ENCODE results near the gene PPP1R2. TPM values are rescaled to one million over a fixed set of nuclear protein-coding genes. Genes with fewer than 3 reads are reported as not detected.
"Not testable (repeated sequence)": the region's sequence is repeated elsewhere in the genome, so short reads cannot be mapped to it uniquely, and the experiment has no call there.

Gene PPP1R2
- polyA plus RNA-seq (ENCODE audit: insufficient read length in 4 of 4) = 10 to 100 TPM; 50.5 to 75.4 (median 57.9) TPM

DNA sequence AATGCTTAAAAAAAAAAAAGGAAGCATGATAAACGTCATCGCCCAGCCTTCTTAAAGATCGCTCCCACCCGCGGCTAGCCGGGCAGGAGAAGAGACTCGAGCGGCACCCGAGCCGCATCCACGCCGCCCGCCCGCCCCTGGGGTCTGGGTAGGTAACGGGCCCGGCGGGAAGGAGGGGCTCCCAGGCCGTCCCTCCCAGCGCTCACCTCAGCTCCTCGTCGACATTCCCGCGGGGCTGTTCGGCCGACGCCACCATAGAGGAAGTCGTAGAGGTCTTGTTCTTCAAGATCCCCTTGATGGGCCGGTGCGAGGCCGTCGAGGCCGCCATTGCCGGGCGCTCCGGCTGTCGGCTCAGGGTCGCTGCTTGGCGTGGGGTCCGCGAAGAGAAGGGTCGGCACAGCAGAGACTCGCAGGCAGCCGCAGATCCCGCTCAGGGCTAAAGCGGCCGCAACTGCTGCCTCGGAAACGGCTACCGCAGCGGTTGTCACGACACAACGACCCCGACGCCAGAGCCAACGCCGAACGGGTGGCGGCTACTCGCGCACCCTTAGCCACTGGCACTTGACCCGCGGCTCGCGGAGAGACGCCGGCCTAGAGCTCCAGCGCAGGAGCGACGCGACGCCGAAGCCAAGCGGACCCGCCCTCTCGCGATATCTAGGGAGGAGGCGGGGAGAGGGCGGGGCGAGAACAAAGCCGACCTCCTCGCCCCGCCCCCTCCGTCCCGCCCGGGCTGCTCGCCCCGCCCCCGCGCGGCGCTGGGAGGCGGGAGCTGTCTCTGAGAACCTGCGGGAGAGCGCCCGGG is at the start of gene PPP1R2:
Gene PPP1R2 (minus strand): TSS at position 628 of the 802 bp plus-strand sequence. CDS start 300 bp downstream, at position 328.
- DNase-seq (ENCODE audit: low read depth in 4 of 4, low spot score in 3 of 4) = peak; percentile 84 to 91 (median 88)

DNA sequence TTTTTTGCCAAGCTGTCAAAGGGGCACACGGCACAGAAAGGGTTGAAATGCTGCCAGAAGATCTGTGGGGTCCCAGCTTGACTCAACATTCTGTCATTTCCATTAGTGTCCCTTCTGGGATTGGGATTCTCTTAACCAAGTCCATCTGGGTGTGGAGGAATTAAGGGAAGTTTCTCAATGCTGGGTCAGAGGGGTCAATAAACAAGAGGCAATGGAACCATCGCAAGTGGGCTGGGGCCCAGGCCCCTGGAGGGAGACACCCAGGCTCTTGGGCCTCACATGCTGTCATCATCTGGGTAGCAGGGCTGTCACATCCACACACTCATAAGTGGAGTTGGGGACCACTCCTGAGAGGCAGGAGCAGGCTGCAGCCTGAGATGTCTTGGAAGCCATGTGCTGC is 48.7 kb upstream of the PPP1R2 start:
- DNase-seq (ENCODE audit: low read depth in 4 of 4, low spot score in 3 of 4) = no peak

DNA sequence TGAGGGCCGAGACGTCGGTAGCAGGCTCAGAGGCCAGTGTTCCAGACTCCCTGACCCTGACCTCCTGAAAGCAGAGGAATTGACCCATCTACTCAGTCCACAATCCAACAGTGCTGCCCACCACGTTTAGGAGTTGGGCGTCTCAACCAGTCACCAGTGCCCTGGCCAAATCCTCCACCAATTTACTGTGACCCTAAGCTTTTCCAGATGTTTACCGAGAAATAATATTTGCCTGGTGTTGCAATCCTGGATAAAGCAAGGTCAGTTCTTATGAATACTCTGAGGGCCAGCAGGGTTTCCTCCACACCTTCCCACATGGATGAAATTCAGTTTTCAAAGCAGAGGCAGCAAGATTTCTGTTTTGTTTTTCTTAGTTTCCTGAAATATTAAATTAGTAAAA is 48.1 kb upstream of the PPP1R2 start:
- DNase-seq (ENCODE audit: low read depth in 4 of 4, low spot score in 3 of 4) = no peak

DNA sequence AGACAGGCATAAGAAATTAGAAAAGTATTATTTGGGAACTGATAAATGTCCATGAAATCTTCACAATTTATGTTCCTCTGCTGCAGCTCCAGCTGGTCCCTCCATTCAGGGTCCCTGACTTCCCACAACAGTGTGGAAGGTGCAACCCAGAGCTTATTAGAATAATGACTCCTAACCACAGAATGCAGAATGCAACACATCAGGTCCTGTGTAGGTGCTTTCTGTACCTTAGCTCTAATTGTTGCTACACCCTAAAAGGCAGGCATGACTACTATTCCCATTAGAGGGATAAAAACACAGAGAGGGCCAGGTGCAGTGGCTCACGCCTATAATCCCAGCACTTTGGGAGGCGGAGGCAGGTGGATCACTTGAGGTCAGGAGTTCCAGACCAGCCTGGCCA is 47.3 kb upstream of the PPP1R2 start:
- DNase-seq (ENCODE audit: low read depth in 4 of 4, low spot score in 3 of 4) = not testable (repeated sequence)

DNA sequence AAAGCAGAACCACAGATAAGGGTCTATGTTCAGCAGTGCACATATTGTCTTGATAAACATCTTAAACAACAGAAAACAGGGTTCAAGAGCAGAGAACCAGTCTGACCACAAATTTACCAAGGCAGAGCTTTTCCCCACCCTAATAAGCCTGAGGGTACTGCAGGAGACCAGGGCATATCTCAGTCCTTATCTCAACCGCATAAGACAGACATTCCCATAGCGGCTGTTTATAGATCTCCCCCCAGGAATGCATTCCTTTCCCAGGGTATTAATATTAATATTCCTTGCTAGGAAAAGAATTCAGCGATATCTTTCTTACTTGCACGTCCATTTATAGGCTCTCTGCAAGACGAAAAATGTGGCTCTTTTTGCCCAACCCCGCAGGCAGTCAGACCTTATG is 46.7 kb upstream of the PPP1R2 start:
- DNase-seq (ENCODE audit: low read depth in 4 of 4, low spot score in 3 of 4) = not testable (repeated sequence)

DNA sequence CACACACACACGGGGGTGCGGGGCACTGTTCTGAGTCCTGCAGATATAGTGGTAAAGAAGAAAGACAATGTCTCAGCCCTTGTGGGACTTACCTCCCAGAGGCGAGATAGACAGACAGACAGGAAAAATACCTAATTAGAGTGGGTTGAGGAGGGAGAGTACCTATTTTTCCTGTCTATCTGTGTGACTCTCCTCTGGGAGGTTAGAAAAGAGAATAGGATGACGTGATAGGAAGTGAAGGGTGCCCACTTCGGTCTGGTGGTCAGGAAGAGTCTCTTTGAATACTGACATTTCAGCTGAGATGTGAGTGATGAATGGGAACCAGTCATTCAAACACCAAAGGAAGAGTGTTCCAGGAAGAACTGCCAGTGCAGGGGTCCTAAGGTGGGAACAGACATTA is 44.7 kb upstream of the PPP1R2 start:
- no peak for DNase-seq (ENCODE audit: low read depth in 4 of 4, low spot score in 3 of 4)

DNA sequence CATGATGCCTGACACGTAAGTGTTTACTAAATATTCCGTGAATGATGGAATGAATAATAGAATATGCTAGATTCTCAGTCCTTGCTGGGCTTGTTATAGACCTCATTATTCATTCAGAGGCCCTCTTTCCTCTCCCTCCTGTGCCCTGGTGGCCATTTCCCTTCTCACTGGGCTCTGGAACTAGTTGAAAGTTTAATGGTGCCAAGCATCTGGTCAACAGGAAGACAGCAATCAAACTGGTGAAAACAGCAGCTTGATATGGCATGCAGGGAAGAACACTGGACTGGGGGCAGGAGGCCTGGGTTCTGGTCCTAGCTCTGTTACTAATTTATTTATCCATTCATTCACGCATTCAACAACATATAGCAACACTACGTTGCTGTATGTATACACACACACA is 44.3 kb upstream of the PPP1R2 start:
- no peak for DNase-seq (ENCODE audit: low read depth in 4 of 4, low spot score in 3 of 4)

DNA sequence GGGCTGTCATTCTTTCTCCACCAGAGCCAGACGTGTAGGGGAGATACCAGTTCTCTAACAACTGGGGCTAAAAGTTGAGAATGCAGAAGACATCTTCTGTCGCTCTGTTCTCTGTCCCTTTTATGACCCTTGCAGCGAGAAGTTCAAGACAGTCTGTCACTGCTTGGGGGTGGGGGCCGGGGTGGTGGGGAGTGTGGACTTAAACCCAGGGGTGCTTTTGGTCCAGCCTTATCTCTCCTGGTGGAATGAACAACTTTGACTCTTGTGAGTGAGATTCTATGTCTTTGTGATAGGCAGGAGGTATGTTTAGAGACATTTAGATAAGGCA is 41.4 kb upstream of the PPP1R2 start:
- no peak for DNase-seq (ENCODE audit: low read depth in 4 of 4, low spot score in 3 of 4)

DNA sequence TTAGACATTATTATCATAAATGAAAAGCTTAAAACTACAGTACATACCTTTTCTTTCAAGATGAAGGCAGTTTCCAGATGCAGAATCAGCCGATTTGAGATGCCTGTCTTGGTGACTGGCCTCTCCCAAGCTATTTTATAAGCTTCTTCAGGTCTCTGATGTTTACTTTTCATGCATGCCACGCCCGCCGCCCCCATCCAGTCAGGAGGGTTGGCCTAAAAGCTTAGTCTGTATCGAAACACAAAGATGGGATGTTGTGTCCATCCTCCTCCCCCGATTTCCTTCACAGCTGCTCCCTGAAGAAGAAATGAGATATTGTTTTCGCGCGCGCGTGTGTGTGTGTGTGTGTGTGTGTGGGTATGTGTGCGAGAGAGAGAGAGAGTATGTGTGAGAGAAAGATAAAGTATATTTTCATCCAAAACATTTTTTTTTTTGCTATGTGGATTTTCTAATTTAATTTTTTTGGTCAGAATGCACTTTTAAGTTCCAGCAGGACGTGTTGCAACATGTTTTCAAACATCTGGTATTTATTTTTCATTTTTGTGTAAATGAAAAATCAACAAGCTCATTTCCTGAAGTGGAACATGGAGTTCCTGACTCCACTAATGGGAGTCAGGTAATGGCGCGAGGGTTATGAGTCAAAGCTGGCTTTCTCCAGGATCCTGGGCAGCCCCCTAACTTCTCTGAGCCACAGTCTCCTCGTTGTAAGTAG is 40.9 kb upstream of the PPP1R2 start, which contains the start of gene APOD:
Gene APOD (minus strand): TSS at position 110 of the 712 bp plus-strand sequence. CDS start 4,479 bp downstream, outside the sequence.
- DNase-seq (ENCODE audit: low read depth in 4 of 4, low spot score in 3 of 4) = peak in 1 of 4 donors; percentile 14

DNA sequence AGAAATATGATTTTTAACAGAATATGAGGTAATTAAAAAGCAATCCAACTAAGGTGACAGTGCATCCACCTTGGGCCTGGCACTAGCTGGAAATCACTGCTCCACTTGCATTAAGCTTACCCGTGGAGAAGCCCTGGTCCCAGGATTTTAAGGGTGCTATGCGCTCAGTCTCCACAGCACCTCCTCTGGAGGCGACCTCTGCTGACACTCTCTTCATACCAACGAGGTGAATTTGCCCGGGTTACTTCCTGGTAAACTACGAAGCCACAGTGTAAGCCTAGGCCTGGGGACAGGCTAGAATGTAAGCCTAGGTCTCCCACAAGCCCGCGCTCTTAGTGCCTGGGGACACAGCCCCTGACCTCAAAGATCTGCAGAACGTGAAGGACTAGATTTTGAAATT is 39.8 kb upstream of the PPP1R2 start:
- DNase-seq (ENCODE audit: low read depth in 4 of 4, low spot score in 3 of 4) = no peak

DNA sequence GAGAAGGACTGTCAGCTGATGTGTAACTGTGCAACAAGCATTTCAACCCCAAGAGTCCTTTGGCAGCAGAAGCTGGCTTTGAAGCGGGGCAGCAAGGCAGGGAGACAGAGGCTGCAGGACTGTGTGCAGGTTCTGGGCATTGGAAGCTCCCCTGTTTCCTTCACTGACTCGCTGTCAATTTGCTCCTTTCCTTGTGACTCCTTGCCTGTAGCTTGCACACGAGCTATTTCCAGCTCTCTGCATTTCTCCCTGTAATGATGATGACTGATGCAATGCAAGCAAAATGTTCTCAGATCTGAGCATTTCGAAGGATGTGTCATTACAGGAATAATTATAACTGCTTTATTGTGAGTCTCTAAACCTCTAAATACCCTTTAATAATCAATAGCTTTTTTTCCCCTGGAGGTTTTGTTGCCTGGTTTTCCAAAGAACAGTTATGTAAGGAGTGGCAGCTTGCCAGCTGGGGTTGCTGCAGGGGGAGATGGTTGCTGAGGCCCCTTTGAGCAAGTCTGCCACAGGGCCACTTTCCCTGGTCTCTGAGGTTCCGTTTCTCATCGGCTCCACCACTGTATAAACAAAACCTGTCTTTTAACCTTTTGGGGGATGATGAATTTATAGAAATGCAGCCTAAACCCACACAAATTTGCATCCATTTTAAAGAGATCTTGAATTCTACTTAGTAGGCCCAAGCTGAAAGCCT is 37.8 kb upstream of the PPP1R2 start:
- no peak for DNase-seq (ENCODE audit: low read depth in 4 of 4, low spot score in 3 of 4)

DNA sequence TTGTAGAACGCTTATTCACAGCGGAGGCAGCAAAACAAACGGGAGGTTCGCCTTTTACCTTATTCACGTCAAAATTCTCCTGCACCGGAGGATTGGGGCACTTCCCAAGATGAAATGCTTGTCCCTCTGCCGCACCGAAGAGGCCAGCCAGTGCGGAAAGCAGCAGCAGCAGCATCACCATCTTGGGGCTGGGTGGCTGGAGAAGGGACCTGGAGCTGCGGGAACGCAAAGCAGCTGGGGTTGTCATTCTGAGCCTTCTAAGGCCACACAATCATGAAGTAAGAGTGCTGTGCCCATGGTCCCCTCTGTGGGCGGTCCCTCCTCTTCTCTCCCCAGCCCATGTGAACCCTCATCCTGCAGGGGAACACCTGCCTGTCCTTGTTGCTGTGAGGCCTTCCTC is 36.2 kb upstream of the PPP1R2 start:
- no peak for DNase-seq (ENCODE audit: low read depth in 4 of 4, low spot score in 3 of 4)

DNA sequence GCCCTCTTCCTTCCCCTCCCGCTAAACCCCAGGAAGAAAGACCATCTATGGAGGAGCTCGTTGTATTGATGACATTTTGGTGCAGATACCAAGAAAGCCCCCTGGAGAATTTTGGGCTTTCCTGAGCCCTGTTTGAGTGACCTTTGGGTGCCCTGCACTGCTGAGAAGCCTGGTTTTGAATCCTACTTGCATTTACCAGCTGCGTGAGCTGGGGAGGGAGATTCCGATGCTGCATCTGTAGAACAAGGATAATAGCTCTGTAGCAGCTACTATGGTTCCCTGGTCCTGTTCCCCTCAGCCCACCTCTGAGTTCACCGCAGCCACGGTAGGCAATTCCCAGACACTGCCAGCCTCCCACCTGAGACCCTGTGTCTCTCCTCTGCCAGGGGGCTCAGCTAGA is 35.4 kb upstream of the PPP1R2 start:
- no peak for DNase-seq (ENCODE audit: low read depth in 4 of 4, low spot score in 3 of 4)

DNA sequence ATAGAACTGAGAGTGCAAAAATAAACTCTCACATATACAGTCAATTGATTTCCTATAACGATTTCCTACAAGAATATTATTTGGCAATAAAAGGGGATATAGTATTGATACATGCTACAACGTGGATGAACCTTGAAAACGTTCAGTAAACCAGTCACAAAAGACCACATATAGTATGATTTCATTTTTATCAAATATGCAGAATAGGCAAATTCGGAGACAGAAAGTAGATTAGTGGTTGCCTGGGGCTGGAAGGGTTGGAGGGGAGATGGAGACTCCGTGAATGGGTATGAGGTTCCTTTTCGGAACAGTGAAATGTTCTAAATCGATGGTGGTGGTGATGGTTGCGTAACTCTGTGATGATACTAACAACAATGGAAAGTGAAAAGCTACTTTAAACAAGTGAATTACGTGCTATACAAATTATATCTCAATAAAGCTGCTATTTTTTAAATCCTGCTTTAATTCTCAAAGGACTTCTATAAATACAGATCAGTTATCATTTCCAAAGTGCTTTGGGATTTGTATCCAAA is 34.6 kb upstream of the PPP1R2 start:
- DNase-seq (ENCODE audit: low read depth in 4 of 4, low spot score in 3 of 4) = no peak

DNA sequence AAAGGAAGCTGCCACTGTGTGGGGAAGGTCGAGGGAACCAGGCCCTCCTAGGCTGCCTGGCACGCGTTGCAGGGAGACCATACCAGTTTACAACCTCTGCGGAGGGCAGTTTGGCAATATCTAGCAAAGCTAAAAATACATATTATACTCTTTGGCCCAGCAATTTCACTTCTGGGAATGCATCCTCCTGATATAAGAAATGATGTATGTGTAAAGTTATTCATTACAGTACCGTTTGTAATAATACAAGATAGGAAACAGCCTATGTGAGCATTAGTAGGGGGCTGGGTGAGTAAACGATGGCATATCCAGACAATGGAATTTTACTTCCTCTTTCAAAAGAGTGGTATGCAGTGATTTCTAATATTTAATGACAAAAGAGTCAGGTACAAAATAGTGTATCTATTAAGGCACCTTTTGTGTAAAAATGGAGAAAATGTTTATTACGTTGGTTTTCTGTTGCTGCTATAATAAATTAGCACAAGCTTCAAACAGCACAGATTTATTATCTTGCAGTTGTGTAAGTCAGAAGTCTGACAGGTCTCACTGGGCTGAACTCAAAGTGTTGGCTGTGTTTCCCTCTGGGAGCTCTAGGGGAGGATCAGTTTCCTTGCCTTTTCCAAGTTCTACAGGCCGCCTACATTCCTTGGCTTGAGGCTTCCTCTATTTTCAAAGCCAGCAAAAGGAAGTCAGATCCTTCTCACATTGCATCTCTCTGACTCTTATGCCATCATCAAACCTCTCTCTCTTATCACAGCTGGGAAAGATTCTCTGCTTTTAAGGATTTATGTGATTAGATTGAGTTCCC is 31.6 kb upstream of the PPP1R2 start:
- no peak for DNase-seq (ENCODE audit: low read depth in 4 of 4, low spot score in 3 of 4)

DNA sequence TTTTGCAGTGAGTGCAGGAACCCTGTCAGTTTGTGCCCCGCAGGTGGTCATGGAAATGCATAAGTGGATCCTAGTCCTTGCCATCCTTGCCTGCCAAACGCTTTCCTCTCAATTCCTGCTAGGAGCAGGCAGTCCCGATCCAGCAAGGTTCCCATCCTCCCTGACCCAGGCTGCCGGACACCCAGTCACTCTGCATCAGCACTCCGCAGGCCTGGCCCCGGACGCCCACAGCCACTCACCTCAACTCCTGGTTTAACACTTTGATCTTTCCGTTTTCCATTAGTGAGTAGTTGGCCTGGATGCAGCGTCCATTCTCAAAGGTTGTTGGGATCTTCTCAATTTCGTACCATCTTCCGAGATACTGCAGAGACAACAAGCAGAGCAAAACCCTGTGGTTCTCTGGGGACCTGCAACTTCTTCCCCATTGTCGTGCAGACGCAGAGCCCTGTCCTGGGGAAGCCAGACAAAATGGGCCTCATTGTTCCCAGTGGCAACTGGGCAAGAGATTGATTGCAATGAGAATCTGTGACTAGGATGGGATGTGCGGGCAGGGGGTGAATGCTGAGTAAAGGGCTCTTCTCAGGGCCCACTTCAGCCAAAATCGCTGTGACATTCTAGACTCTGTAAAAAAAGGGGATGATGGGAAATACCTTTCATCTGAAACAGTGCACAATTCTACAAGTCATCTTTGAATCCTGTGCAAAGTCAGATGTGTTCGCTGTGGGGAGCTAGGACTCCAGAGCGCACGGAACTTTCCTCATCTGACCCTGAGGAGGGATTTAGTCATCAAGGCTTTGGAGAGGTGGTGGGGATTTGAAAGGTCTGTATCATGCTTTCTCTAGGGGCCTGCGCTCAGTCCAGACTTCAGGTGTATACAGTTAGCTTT is 30.7 kb upstream of the PPP1R2 start:
- DNase-seq (ENCODE audit: low read depth in 4 of 4, low spot score in 3 of 4) = no peak

DNA sequence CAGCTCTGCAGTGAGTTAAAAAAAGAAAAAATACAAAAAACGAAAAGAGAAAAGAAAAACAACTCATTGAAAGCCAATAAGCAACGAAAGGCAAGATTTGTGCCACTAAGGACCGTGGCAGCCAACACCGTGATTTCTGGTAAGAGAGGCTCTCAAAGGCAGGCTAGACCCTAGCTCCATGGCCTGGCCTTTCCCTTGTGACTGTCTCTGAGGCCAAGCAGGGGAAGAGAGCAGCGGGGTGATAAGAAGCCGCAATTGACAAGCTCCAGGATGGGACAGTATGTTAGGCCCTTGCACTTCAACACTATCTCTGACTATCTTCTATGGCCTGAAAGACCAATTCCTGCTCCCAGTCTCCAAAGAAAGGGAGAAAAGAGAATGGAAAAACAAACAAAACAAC is 28.2 kb upstream of the PPP1R2 start:
- no peak for DNase-seq (ENCODE audit: low read depth in 4 of 4, low spot score in 3 of 4)

DNA sequence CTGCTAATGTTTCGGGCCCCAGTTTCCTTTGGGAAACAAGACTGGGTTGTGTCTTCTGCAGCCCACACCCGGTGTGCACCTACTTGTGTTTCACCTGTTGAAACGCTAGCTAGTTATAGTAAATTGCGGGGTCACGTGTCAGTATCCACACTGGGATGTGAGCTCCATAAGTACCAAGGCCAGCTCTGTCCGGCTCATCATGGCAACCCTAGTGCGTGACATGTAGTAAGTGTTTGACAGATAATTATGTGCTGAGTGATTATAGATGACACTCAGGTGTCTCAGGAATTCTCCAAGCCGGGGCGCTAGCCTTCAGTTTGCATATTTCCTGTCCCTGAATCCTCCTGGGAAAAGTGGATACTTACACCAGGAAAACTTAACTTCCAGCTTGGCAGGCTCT is 27.8 kb upstream of the PPP1R2 start:
- DNase-seq (ENCODE audit: low read depth in 4 of 4, low spot score in 3 of 4) = no peak

DNA sequence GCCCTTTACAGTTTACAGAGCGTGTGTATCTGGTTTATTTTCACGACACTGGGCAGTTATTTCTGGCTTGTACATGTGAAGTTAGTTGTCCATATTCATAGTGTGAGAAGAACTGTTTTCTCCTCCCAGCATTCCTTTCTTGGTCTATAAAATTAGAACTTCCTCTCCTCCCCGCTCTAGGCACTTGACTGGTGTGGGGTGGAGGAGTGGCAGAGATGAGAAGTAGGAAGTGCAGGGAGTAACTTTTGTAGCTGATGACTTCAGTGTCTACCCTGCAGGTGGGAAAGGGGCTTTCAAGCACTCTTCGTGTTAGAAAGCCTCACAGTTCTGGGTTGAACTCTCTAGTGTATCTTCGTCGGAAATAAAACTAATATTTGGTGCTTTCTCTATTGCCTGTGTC is 27.2 kb upstream of the PPP1R2 start:
- DNase-seq (ENCODE audit: low read depth in 4 of 4, low spot score in 3 of 4) = no peak

Data from left renal pelvis (tissue), 4 donors.